Left lung (tissue), 10 donors: ENCODE data around the gene RIF1. TPM values are rescaled to one million over a fixed set of nuclear protein-coding genes. Genes with fewer than 3 reads are reported as not detected.

ENCODE experiments used
- ATAC-seq: fragments of 200-7000 bp; cut with Tn5 transposase; one replicate; pipeline ENCODE4 v1.9.1; 2020; ENCODE audit warnings: moderate library complexity
- DNase-seq, 4 donors: peaks; one replicate each; pipeline ENCODE4 v3.0.0-alpha.2; 2013 to 2020
- H3K27ac ChIP-seq, 2 donors: fragments of 200-600 bp; sonication (generic) in 1 of 2; one replicate each; pipeline versions ENCODE4 v1.5.0 to v1.8.0; 2020 to 2021
- H3K27me3 ChIP-seq, 2 donors: fragments of 200-600 bp; sonication (generic) in 1 of 2; one replicate each; pipeline versions ENCODE4 v1.5.0 to v1.8.0; 2020 to 2021
- H3K36me3 ChIP-seq, 2 donors: fragments of 200-600 bp; sonication (generic) in 1 of 2; one replicate each; pipeline versions ENCODE4 v1.5.0 to v1.8.0; 2020 to 2021
- H3K4me1 ChIP-seq, 2 donors: fragments of 200-600 bp; one replicate each; pipeline ENCODE4 v1.8.0; 2021
- H3K4me3 ChIP-seq, 2 donors: fragments of 200-600 bp; sonication (generic) in 1 of 2; one replicate each; pipeline versions ENCODE4 v1.5.0 to v1.8.0; 2020 to 2021; ENCODE audit warnings: mild to moderate bottlenecking in 1 of 2
- H3K9me3 ChIP-seq, 2 donors: fragments of 200-600 bp; sonication (generic) in 1 of 2; one replicate each; pipeline versions ENCODE4 v1.5.0 to v1.8.0; 2020 to 2021
- CTCF ChIP-seq, 2 donors: fragments of 200-600 bp; sonication (generic) in 1 of 2; IDR thresholded peaks; one replicate each; pipeline versions ENCODE4 v1.5.0 to v1.8.0; 2021; ENCODE audit warnings: antibody characterized with exemption in 2 of 2
- intact Hi-C, 2 donors: fragments of 100-400 bp; cut with DNase I; formaldehyde crosslinking; loops; one replicate each; pipeline versions ENCODE4 v1.11.2 to v1.14.2; 2022
- polyA plus RNA-seq, 6 donors: library from polyadenylated mRNA; unstranded; fragments of 120-200 nt; gene quantifications; one replicate each; pipeline ENCODE4 v1.2.1, GENCODE V29; 2013; ENCODE audit not compliant: insufficient read length in 6 of 6
- total RNA-seq, 2 donors: library from RNA; stranded (reverse); fragmentation: NEBNext Ultra II Directional; extraction: Animal tissue kit (Norgen Biotek cat#: 25700); gene quantifications; one replicate each; pipeline ENCODE4 v1.2.1, GENCODE V29; 2021
- donor health status: DM: no; HTN: yes; CAD: no.
- donor health status: DM: no; HTN: no; CAD: no.

RIF1 gene
- total and polyA plus RNA-seq, 8 donors, result 29.8 to 49.8 (median 44.8) TPM

GRCh38 chr2:151388011-151388410 lies 21.7 kb upstream of the RIF1 start:
- Histone ChIP-seq H3K4me1 (no peaks in the 10 kb centered on the region), H3K36me3 (no peaks in the 10 kb centered on the region), H3K4me3 (no peak overlapping the region), H3K27ac (no peak overlapping the region), H3K9me3 (no peaks in the 10 kb centered on the region), H3K27me3 (no peaks in the 10 kb centered on the region)
- TF ChIP-seq CTCF (IDR thresholded peaks at IDR 0.05), result no peak
- no peak for DNase-seq
- ATAC-seq, result no peak
- intact Hi-C loops, result no loop called here

- no peak for DNase-seq
- intact Hi-C loops, result no loop called here
- ATAC-seq, result no peak
These were observed 18.3 kb upstream of the RIF1 start for GRCh38 chr2:151391436-151391835.

GRCh38 chr2:151394509-151394908 lies 15.2 kb upstream of the RIF1 start:
- no peaks in the 10 kb centered on the region for H3K4me1 ChIP-seq
- ATAC-seq (no peak), DNase-seq (no peak)
- intact Hi-C loops, result no loop called here
- TF ChIP-seq CTCF (IDR thresholded peaks at IDR 0.05), result no peak
- no peak overlapping the region for H3K27ac ChIP-seq
- H3K27me3 ChIP-seq, result no peaks in the 10 kb centered on the region
- H3K4me3 ChIP-seq, result no peak overlapping the region
- H3K9me3 ChIP-seq, result no peaks in the 10 kb centered on the region
- no peaks in the 10 kb centered on the region for H3K36me3 ChIP-seq

More at GRCh38 chr2:151391436-151391835, 18.3 kb upstream of the RIF1 start:
- Histone ChIP-seq H3K4me1 (no peaks in the 10 kb centered on the region), H3K36me3 (no peaks in the 10 kb centered on the region), H3K9me3 (no peaks in the 10 kb centered on the region), H3K27me3 (no peaks in the 10 kb centered on the region), H3K4me3 (no peak overlapping the region), H3K27ac (no peak overlapping the region)
- TF ChIP-seq CTCF (IDR thresholded peaks at IDR 0.05), result no peak

GRCh38 chr2:151395509-151396374 lies 14.0 kb upstream of the RIF1 start:
- Histone ChIP-seq H3K4me3 (no peak overlapping the region), H3K27me3 (no peaks in the 10 kb centered on the region), H3K36me3 (no peaks in the 10 kb centered on the region), H3K9me3 (no peaks in the 10 kb centered on the region), H3K27ac (no peak overlapping the region), H3K4me1 (no peaks in the 10 kb centered on the region)
- no peak for TF ChIP-seq CTCF (IDR thresholded peaks at IDR 0.05)
- intact Hi-C loops, result no loop called here
- ATAC-seq, result no peak
- no peak for DNase-seq

GRCh38 chr2:151399981-151400380 lies 9.7 kb upstream of the RIF1 start:
- intact Hi-C loops, result no loop called here
- ATAC-seq, result no peak

More at GRCh38 chr2:151399981-151400380, 9.7 kb upstream of the RIF1 start:
- DNase-seq, result no peak
- H3K36me3 ChIP-seq, result no peaks in the 10 kb centered on the region
- no peak for TF ChIP-seq CTCF (IDR thresholded peaks at IDR 0.05)
- no peaks in the 10 kb centered on the region for H3K27me3 ChIP-seq
- no peaks in the 10 kb centered on the region for H3K4me1 ChIP-seq
- H3K9me3 ChIP-seq, result no peaks in the 10 kb centered on the region
- no peak overlapping the region for H3K4me3 ChIP-seq
- no peak overlapping the region for H3K27ac ChIP-seq
